Fibroblast of skin of left biceps (primary cell): ENCODE data around the gene CRAT.

Source experiments
- DNase-seq, 2 experiments: peaks; one replicate each; pipeline ENCODE4 v3.0.0-alpha.2; 2013; ENCODE audit warnings: low read depth in 2 of 2

CRAT gene

DNA sequence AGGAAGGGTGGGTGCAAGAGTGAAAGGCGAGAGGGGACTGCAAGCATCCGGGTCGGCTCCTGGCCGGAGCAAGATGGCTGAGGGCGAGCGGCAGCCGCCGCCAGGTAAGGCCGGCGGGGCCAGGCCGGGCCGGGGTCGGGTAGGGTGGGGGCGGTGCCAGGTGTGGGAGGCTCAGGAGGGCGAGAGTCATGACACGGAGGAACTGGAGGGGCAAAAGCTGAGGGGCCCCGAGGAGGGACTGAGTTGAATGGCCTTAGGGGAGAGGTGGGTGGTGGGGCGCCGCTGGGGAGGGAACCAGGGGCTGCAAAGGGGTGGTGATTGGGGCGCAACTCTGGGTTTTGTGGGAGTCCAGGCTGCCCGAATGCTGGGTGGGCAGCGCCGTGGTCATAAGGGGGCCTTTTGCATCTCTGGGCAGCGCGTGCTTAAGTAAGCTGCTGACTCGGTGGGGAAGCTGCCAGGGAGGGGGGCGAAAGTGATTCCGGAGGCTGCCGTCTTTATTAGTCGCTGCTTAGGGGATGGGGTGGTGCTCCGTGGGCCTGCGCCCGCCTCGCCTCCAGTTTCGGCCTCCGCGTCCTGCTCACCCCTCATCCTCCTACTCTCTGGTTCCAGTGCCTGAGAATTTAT lies 1.0 kb upstream of the CRAT start:
- no peak for DNase-seq

DNA sequence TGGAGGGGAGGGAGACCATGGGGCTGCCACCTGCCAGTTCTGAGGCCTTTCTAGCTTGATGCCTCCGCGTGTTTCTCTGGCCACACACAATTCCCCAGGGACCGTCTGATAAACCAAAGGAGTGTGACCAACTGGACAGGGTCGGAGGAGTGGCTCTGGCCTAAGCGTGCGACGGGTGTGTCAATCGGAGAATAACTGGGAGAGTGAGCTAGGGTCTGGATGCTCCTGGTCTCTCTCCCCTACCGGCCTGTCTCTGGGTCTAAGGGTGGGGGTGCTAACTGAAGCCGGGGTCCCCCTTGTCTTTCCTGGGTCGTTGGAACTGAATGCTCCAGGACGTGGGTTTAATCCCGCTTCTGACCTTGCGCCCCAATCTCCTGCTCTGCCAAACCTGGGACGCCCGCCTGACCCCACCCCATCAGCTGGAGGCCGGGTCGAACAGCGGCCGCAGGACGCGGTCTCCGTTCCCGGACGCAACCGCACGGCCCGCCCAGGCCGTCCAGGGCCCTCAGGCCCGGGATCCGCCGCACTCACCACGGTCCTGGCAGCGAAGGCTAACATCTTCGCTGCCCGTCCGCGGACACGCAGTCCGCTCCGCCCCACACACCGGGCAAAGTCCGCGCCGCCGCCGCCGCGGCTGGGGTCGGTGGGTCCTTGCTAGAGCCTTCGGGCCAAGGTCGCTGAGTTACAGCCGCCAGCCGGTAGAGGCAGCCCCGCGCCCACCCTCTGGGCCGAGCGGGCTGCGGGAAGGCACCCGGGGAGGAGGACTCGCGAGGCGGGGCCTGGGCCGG lies 447 bp downstream of the CRAT start:
- no peak for DNase-seq

GRCh38 chr9:129109537-129109903 lies 1.1 kb downstream of the CRAT start:
- DNase-seq, result no peak

GRCh38 chr9:129108805-129109536 lies 1.6 kb downstream of the CRAT start:
- no peak for DNase-seq

GRCh38 chr9:129108083-129108804 lies 2.3 kb downstream of the CRAT start:
- no peak for DNase-seq

DNA sequence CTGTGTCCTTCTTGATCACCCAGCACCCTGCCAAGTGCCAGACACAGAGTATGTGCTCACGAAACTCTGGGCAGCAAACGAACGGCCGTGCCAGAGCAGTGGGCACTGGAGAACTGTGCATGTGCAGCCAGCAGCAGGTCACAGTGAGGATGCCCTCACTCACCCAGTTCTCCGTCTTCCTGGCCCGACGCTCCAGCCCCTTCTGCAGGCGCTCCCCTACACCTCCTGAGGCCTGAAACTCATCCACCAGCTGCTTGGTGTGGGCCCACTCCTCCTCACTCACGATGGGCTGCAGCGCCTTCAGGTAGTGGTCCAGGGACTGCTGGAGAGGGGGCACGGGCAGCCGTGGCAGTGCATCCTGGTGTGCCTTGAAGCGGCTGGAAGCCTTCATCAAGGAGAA lies 2.9 kb downstream of the CRAT start:
- DNase-seq, result no peak

GRCh38 chr9:129105857-129106694 lies 4.5 kb downstream of the CRAT start:
- DNase-seq, result no peak

DNA sequence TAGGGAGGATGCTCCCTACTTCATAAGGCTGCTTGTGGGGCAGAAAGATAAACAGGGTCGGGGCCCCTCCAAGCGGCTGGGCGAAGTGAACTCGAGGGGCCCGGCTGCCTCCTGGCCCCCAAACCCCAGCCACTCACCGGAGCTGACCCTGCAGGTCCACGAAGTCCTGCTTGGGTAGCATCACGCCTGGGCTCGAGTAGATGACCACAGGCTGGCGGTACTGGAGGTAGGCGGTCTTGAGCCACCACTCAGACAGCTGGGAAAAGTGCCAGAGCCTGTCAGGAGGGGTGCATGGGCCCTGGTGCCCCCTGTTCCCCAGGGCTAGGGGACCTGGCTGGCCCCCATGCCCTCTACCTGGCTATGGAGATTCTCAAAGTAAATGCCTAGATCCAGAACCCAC lies 6.5 kb downstream of the CRAT start:
- DNase-seq, result no peak

- DNase-seq, result no peak
Measured at GRCh38 chr9:129103595-129103965, 7.0 kb downstream of the CRAT start.

- DNase-seq, result no peak
Measured at GRCh38 chr9:129102791-129103594, 7.6 kb downstream of the CRAT start.

- no peak for DNase-seq
Measured at GRCh38 chr9:129102095-129102525, 8.5 kb downstream of the CRAT start.

- no peak for DNase-seq
Measured at GRCh38 chr9:129101279-129101678, 9.3 kb downstream of the CRAT start.

- DNase-seq, result no peak
Measured at GRCh38 chr9:129100383-129101169, 10.0 kb downstream of the CRAT start.

GRCh38 chr9:129098328-129098727 lies 12.3 kb downstream of the CRAT start:
- DNase-seq, result no peak

DNA sequence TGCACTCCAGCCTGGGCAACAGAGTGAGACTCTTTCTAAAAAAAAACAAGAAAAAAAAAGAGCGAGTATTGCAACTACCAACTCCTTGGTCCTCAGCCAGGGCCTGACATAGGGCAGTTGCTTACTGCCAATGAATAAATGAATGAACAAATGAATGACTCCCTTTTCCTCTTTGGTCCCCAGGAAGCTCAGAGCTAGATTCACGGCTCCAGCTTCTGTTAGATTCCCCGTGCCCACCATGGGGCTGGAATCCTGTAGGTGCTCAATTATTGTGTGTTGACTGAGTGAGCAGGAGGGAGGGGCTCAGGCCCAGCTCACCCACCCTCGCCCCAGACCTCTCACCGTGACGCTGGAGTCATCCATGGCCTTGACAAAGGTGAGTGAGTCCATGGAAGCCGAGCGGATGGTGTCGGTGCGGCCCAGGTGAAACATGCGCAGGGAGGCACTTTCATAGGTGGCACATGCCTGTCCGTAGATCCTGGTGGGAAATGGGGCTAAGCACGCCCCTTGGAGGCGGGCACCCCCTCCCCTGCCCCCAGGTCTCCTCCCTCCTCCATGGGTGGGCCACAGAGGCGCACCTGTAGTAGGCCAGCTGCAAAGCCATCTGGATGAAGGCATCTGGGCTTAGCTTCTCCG lies 12.8 kb downstream of the CRAT start:
- DNase-seq, result no peak

DNA sequence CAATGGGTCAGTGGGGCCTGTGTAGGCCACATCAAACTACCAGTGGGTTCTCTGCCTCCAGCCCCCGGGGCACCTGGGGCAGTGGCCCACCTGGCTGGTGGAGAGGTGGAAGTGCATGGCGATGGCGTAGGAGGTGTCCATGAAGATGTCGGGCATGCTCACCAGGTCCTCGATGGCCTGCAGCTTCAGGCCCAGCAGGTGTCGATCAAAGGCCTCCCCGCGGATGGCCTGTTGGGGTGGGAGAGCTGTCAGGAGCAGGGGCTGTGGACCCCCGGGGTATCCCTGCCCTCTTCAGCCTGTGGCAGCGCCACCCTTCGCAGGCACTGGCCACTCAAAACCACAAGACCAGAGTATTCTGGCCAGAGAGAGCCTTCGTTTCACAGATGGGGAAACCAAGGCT lies 14.7 kb downstream of the CRAT start:
- no peak for DNase-seq

- DNase-seq, result no peak
Measured at GRCh38 chr9:129095170-129095667, 15.4 kb downstream of the CRAT start.

DNA sequence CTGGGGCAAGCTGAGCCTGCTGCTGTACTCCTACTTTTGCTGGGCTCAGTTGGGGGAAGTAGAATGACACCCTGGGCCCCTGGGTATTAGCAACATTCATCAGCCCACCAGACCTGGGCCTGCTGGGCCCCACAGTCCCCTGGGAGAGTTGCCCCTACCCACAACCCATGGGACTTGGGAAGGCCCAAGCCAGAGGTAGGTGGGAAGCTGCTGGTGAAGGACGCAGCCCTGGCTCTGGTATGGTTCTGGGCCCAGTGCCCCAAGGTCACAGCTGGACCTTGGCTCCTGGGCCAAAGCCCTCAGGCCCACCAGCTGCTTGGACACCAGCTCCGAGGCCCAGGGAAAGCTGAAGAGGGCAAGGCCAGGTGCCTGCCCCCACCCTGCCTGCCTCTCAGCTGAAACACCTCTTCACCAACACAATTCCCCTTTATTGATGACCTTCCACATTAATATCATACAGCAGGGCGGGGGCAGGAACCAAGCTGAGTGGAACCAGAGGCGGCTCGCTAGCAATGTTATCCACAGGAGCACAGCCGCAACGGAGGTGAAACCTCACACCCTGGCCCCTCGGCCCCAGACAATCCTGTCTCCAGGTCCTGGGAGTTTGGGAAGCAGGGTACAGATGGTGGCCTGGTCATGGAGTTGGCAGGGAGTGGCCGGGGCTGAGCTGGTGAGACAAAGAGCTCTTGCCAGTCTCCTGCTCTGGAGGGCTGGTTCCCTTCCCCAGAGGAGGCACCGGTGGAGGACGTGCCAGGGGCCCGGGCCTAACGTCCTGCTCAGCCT lies 16.0 kb downstream of the CRAT start:
- no peak for DNase-seq
